Mesodermal cell (in vitro differentiated cells): Measurements from ENCODE around the gene MEGF9.

ENCODE experiments used
- H3K27ac ChIP-seq: 2 replicates; pipeline ENCODE4 v1.7.0; 2013; ENCODE audit warnings: mild to moderate bottlenecking, low read depth, low read length, moderate library complexity; ENCODE audit not compliant: severe bottlenecking
- H3K36me3 ChIP-seq: 2 replicates; pipeline ENCODE4 v1.7.1; 2013; ENCODE audit warnings: mild to moderate bottlenecking, low read length, moderate library complexity; ENCODE audit not compliant: control insufficient read depth, insufficient read depth
- H3K4me1 ChIP-seq: one replicate; pipeline ENCODE4 v1.7.1; 2013; ENCODE audit warnings: mild to moderate bottlenecking, low read length; ENCODE audit not compliant: insufficient read depth, control insufficient read depth, poor library complexity, severe bottlenecking
- H3K4me3 ChIP-seq: 2 replicates; pipeline ENCODE4 v1.7.0; 2013; ENCODE audit warnings: low read length, control low read depth, mild to moderate bottlenecking; ENCODE audit not compliant: insufficient read depth, poor library complexity, severe bottlenecking; ENCODE audit errors: extremely low read depth
- H3K9me3 ChIP-seq: 2 replicates; pipeline ENCODE4 v1.7.1; 2013; ENCODE audit warnings: mild to moderate bottlenecking, low read length, moderate library complexity; ENCODE audit not compliant: control insufficient read depth
- WGBS, 2 experiments: methylation state at CpG; one replicate each; pipeline ENCODE4 v1.1.5; 2013; ENCODE audit warnings: missing lambda C conversion rate in 2 of 2; ENCODE audit not compliant: insufficient coverage in 2 of 2; 5-methylcytosine and 5-hydroxymethylcytosine counted together

Gene MEGF9

DNA sequence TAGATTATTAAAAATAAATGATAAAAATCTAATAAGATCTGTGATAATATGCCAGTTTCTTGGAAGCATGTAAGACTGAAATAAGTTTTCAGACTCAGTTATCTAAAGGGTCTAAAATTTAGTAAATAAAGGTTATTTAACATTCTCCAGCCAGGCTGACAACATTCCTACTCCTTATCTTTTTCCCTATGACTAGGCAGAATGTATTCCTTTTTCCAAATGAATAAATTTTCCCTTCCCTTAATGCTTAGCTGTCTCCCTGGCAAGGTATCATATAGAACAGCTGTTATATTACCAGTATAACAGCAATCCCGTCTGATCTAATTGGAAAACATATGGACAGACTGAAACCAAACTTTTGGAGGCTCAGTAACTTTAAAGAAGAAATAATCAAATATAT is 13.0 kb downstream of the MEGF9 start:
- no peaks in the 10 kb centered on the region for H3K36me3 ChIP-seq
- H3K9me3 ChIP-seq: no peaks in the 10 kb centered on the region
- no peak overlapping the region for H3K27ac ChIP-seq
- no peak overlapping the region for H3K4me3 ChIP-seq
- WGBS, 2 experiments: no CpG with 5 or more reads among the region's 1 CpG
- H3K4me1 ChIP-seq: no peaks in the 10 kb centered on the region

GRCh38 chr9:120698766-120699165 is 15.5 kb downstream of the MEGF9 start:
- Histone ChIP-seq H3K4me3 (no peak overlapping the region), H3K4me1 (no peaks in the 10 kb centered on the region), H3K36me3 (no peaks in the 10 kb centered on the region), H3K9me3 (no peaks in the 10 kb centered on the region), H3K27ac (no peak overlapping the region)
- 100% methylated on average over 2 of the region's 2 CpGs for WGBS, 2 experiments

GRCh38 chr9:120697448-120697847 is 16.8 kb downstream of the MEGF9 start:
- Histone ChIP-seq H3K4me3 (no peak overlapping the region), H3K4me1 (no peaks in the 10 kb centered on the region), H3K9me3 (no peaks in the 10 kb centered on the region), H3K36me3 (no peaks in the 10 kb centered on the region), H3K27ac (no peak overlapping the region)
- WGBS, 2 experiments: 67 to 100% methylated on average over 1 of the region's 2 CpGs

DNA sequence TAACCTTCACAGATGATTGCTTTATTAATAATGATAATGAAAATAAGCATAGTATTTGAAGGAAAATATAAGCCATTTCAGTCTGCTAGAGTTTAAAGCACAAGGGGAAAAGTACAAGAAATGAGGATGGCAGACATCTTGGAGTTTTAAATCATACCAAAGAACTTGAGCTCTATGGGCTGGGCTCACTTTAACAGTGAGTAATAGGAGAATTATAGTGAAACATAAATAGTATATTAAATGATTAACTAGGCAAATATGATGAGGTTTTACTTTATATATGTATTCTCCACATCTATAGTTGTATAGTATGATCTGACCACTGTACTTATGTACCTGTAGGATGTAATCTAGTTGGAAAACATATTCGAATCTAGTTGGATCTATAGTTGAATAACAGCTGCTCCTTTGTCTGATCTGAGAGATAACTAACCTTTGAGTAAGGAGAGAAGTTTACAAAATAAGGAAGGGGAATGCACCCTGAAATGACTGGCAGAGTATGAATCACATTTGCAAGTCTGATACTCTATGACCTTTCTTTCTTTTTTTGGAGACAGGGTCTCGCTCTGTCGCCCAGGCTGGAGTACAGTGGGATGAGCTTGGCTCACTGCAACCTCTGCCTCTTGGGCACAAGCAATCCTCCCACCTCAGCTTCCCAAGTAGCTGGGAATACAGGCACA is 17.6 kb downstream of the MEGF9 start:
- WGBS, 2 experiments: 89 to 92% methylated on average over 3 of the region's 3 CpGs

GRCh38 chr9:120694559-120694958 is 19.7 kb downstream of the MEGF9 start:
- no peak overlapping the region for H3K4me3 ChIP-seq
- no peaks in the 10 kb centered on the region for H3K9me3 ChIP-seq
- no peaks in the 10 kb centered on the region for H3K36me3 ChIP-seq
- no peaks in the 10 kb centered on the region for H3K4me1 ChIP-seq
- no peak overlapping the region for H3K27ac ChIP-seq

More for the DNA sequence above, 17.6 kb downstream of the MEGF9 start:
- Histone ChIP-seq H3K4me1 (no peaks in the 10 kb centered on the region), H3K36me3 (no peaks in the 10 kb centered on the region), H3K9me3 (no peaks in the 10 kb centered on the region), H3K27ac (no peak overlapping the region), H3K4me3 (no peak overlapping the region)

- H3K4me3 ChIP-seq: no peak overlapping the region
- H3K36me3 ChIP-seq: no peaks in the 10 kb centered on the region
- no peaks in the 10 kb centered on the region for H3K4me1 ChIP-seq
- no peaks in the 10 kb centered on the region for H3K9me3 ChIP-seq
- H3K27ac ChIP-seq: no peak overlapping the region
Measured at GRCh38 chr9:120693700-120694008, 20.6 kb downstream of the MEGF9 start.

- Histone ChIP-seq H3K36me3 (no peaks in the 10 kb centered on the region), H3K27ac (no peak overlapping the region), H3K4me1 (no peaks in the 10 kb centered on the region), H3K9me3 (no peaks in the 10 kb centered on the region), H3K4me3 (no peak overlapping the region)
- WGBS, 2 experiments: no CpG with 5 or more reads among the region's 1 CpG
Measured at GRCh38 chr9:120692901-120693699, 21.2 kb downstream of the MEGF9 start.

- Histone ChIP-seq H3K27ac (no peak overlapping the region), H3K9me3 (no peaks in the 10 kb centered on the region), H3K4me3 (no peak overlapping the region), H3K4me1 (no peaks in the 10 kb centered on the region), H3K36me3 (no peaks in the 10 kb centered on the region)
Measured at GRCh38 chr9:120690372-120690771, 23.9 kb downstream of the MEGF9 start.

- 0% methylated on average over 1 of the region's 3 CpGs; no CpG with 5 or more reads in 1 of the 2 experiments for WGBS, 2 experiments
- Histone ChIP-seq H3K27ac (no peak overlapping the region), H3K4me1 (no peaks in the 10 kb centered on the region), H3K4me3 (no peak overlapping the region), H3K36me3 (no peaks in the 10 kb centered on the region), H3K9me3 (no peaks in the 10 kb centered on the region)
Measured at GRCh38 chr9:120689860-120690259, 24.4 kb downstream of the MEGF9 start.

GRCh38 chr9:120688758-120689157 is 25.5 kb downstream of the MEGF9 start:
- H3K36me3 ChIP-seq: no peaks in the 10 kb centered on the region
- no peak overlapping the region for H3K4me3 ChIP-seq
- 67 to 68% methylated on average over 2 to 3 of the region's 3 CpGs for WGBS, 2 experiments
- no peak overlapping the region for H3K27ac ChIP-seq
- H3K9me3 ChIP-seq: no peaks in the 10 kb centered on the region
- no peaks in the 10 kb centered on the region for H3K4me1 ChIP-seq

DNA sequence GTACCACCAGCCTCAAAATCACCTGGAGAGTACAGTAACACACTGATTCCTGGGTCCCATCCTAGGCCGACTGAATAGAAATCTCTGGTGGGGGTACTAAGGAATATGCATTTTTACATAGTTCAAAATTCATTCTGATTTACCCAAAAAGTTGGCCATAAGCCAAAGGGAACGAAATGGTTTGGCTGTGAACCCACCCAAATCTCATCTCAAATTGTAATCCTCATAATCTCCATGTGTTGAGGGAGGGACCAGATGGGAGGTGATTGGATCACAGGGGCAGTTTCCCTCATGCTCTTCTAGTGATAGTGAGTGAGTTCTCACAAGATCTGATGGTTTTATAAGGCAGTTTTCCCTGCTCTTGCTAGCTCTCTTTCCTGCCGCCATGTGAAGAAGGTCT is 31.1 kb downstream of the MEGF9 start:
- Histone ChIP-seq H3K4me1 (no peaks in the 10 kb centered on the region), H3K4me3 (no peak overlapping the region), H3K9me3 (no peaks in the 10 kb centered on the region), H3K36me3 (no peaks in the 10 kb centered on the region), H3K27ac (no peak overlapping the region)
- 86 to 100% methylated on average over 1 of the region's 3 CpGs for WGBS, 2 experiments
